Femur (tissue), 1 donor: Measurements from ENCODE around the gene FNBP1.
"Not testable (repeated sequence)": the region's sequence is repeated elsewhere in the genome, so short reads cannot be mapped to it uniquely, and the experiment has no call there.

Experiments
- DNase-seq: peaks from one replicate; pipeline ENCODE4 v3.0.0-alpha.2; 2017

The FNBP1 gene

GRCh38 chr9:129910628-129911567 is 132.1 kb downstream of the FNBP1 start:
- no peak for DNase-seq

GRCh38 chr9:129909851-129910250 is 133.1 kb downstream of the FNBP1 start:
- DNase-seq, result no peak

- no peak for DNase-seq
Observed at GRCh38 chr9:129908906-129909305, 134.1 kb downstream of the FNBP1 start.

- DNase-seq, result no peak
Observed at GRCh38 chr9:129907201-129907600, 135.8 kb downstream of the FNBP1 start.

GRCh38 chr9:129906298-129906697 is 136.7 kb downstream of the FNBP1 start:
- no peak for DNase-seq

- no peak for DNase-seq
Observed at GRCh38 chr9:129904734-129905133, 138.3 kb downstream of the FNBP1 start.

GRCh38 chr9:129902740-129903134 is 140.3 kb downstream of the FNBP1 start:
- DNase-seq, result no peak

- DNase-seq, result no peak
Observed at GRCh38 chr9:129901993-129902739, 140.8 kb downstream of the FNBP1 start.

- no peak for DNase-seq
Observed at GRCh38 chr9:129900263-129901027, 142.5 kb downstream of the FNBP1 start.

- no peak for DNase-seq
Observed at GRCh38 chr9:129899620-129900019, 143.4 kb downstream of the FNBP1 start.

- no peak for DNase-seq
Observed at GRCh38 chr9:129898185-129898584, 144.8 kb downstream of the FNBP1 start.

- DNase-seq, result no peak
Observed at GRCh38 chr9:129897263-129897662, 145.7 kb downstream of the FNBP1 start.

GRCh38 chr9:129895376-129896268 is 147.4 kb downstream of the FNBP1 start:
- DNase-seq, result no peak

- DNase-seq, result no peak
Observed at GRCh38 chr9:129894120-129894823, 148.7 kb downstream of the FNBP1 start.

GRCh38 chr9:129891569-129891968 is 151.4 kb downstream of the FNBP1 start:
- DNase-seq, result no peak

GRCh38 chr9:129890718-129891299 is 152.2 kb downstream of the FNBP1 start:
- not testable (repeated sequence) for DNase-seq

GRCh38 chr9:129889941-129890717 is 152.9 kb downstream of the FNBP1 start:
- no peak for DNase-seq

- no peak for DNase-seq
Observed at GRCh38 chr9:129889122-129889940, 153.7 kb downstream of the FNBP1 start.
